Sigmoid colon (tissue), 4 donors: Measurements from ENCODE around the gene LRRC17.

Source experiments
- CTCF ChIP-seq, 4 experiments: fragments of 450-650 bp in 3 of 4; fragments of 200-600 bp in 1 of 4; IDR thresholded peaks; one replicate each; pipeline ENCODE4 v1.5.1; 2016 to 2019; ENCODE audit warnings: antibody characterized with exemption in 4 of 4, mild to moderate bottlenecking in 3 of 4, moderate library complexity in 2 of 4
- EP300 ChIP-seq, 4 donors: sonication (generic); formaldehyde crosslinking; IDR thresholded peaks; one replicate each; pipeline ENCODE4 v1.6.1; 2017; ENCODE audit warnings: antibody characterized with exemption in 4 of 4

- no peak for TF ChIP-seq CTCF (IDR thresholded peaks at IDR 0.05)
- no peak for TF ChIP-seq EP300 (IDR thresholded peaks at IDR 0.05)
Measured at GRCh38 chr7:102975854-102976253, 63.1 kb downstream of the LRRC17 start.
